Pons (tissue), 1 donor: ENCODE measurements around the gene MYH11.

Experiments used
- DNase-seq: peaks from one replicate; pipeline ENCODE4 v3.0.0-alpha.2; 2016; ENCODE audit warnings: low spot score

Gene MYH11

DNA sequence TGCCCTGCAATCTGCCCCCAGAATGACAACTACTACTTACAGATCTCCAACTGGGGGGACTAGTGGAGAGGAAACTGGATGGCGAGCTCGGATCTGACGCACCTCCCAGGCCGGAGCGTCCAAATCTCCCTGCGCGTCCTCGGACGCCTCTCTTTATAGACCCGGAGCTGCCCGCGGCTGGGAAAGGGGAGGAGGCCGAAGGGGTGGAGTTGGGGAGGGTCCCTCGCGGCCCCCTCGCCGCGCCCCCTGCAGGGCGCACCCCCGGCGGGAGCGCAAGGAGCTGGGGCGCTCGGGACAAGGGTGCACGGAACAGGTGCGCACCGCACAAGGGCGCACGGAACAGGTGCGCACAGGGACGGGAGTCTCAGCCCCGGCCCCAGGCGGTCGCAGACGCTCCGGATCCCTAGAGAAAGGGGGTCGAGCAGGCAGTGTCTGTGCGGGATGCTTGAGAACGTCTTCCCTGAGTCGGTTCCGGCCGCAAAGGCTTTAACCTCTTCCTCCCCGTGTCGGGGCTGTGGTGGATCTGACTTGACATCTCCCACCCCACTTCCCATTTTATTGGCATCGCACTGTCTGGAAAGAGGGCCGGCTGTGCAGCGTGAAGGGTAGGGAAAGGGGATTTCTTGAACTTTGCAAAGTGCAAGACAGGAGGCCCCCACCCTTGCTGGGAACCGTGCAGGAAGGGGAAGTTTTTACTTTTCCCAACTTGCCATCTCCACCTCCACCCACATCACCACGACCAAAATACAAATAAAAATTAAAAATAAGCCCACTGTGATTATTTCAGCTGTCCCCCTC is at the start of gene MYH11:
MYH11 (minus strand) TSS at position 128 of the 798 bp plus-strand sequence. CDS start 18,776 bp downstream, outside the sequence.
- no peak for DNase-seq

DNA sequence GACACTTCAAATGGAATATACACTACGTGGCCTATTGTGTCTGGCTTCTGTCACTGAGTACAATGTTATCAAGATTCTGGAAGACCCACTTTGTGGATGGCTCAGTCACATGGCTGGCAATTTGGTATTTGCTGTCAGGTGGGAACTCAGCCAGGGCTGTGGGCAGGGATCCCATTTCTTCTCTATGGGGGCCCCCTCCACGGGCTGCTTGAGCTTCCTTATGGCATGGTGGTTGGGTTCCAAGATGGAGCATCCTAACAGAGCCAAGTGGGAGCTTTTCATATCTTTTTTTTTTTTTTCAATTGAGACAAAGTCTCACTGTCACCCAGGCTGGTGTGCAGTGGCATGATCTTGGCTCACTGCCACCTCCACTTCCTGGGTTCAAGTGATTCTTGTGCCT is 49.6 kb upstream of the MYH11 start:
- DNase-seq, result no peak

DNA sequence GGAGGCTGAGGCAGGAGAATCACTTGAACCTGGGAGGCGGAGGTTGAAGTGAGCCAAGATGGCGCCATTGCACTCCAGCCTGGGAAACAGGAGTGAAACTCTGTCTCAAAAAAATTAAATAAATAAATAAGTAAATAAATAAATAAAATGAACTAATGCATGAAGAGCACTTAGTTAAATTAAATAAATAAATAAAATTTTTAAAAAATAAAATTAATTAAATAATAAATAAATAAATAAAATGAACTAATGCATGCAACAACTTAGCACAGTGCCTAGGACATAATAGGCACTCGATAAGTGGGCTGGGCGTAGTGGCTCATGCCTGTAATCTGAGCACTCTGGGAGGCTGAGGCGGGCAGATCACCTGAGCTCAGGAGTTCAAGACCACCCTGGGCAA is 47.1 kb upstream of the MYH11 start:
- DNase-seq, result no peak

DNA sequence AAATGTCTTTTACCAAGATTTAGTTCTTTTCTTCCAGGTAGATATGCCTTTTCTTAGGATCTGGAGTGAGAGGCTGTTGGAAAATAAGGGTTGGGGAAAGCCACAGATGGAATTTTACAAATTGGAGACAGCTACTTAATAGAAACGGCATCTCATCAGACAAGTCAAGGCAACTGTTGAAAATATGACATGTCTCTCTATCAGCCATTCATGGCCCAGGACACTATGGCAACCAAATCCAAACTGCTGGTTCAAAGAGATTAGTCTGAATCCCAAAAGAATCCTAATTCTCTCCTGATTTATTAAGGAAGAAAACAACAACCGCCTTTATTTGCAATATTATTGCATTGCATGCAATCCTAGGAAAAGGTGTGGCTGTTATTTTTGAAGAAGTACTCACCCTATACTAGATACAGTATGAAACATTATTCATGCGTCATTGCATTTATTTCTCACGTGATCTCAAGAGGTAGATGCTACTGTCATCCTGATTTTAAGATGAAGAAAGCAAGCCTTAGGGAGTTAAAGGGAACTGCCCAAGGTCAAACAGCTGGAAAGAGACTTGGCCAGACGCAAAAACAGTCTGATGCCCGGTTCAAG is 44.2 kb upstream of the MYH11 start:
- DNase-seq, result no peak

DNA sequence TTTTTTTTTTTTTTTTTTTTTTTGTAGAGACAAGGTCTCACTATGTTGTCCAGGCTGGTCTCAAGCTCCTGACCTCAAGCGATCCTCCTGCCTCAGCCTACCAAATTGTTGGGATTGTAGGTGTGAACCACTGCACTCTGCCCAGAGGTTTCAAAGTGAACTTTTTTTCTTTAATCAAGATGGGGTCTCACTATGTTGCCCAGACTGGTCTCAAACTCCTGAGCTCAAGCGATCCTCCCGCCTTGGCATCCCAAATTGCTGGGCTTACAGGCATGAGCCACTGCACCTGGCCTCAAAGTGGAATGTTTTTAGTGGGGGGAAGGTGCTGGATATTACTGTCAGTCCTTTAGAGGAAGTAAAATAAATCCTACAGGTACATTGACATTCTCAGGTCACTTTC is 43.5 kb upstream of the MYH11 start:
- no peak for DNase-seq

DNA sequence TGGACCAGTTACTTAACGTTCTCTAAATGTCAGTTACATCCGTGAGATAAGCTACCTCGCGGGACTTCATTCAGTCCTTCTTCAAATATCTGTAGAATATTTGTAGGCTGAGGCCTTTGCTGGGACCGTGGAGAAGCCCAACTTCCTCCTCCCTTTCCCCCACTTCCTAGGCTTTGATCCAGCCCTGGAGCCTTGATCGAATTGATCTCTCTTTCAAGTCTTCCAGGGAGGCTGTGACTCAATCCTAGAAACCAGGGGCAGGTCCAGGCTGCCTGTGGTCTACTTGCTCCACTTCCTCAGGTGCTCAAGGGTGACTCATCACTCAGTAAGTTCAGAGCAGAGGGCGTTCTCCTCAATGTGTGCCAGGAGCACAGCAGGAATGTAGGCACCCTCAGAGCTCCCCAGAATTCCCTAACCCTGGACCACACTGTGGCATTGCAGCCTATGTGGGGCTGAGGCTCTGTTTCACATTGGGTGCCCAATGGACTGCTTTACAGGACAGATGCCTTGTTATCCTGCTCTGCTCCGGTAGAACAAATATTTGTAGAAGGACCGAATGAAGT is 42.8 kb upstream of the MYH11 start:
- DNase-seq, result no peak

DNA sequence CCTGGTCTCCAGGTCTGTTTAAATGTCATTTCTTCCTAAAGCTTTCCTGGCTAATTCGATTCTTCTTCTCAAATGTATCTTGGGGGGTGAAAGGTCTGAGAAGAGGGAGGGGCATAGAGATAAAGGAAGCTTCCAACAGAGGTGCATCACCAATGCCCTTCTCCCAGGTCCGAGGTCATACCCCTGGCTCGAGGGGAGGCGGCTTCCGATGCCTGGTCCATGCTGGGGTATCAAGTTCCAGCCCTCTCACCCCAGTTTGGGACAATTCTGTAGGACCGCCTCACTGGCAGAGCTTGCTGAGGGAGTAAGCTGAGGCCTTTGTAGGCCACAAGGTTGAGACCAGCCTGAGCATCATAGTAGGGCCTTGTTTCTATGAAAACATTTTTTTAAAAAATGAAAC is 41.8 kb upstream of the MYH11 start:
- DNase-seq, result no peak

DNA sequence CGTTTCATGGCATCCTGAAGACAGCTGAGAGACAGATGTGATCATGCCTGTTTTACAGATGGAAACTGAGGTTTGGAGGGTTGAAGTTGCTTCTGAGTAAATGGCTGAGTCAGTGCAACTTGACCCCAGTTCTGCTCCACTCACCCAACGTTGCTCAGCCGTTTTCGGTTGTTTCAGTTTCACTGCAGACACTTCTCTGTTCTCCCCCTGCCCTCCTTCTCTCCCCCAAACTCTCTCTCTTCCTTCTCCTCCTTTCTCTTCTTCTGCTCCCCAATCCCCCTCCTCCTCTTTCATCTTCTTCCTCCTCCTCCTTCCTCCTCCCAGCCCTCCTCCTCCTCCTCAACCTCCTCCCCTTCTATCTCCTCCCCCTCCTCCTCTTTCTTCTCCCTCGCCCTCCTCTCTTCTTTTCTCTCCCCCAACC is 41.0 kb upstream of the MYH11 start:
- no peak for DNase-seq

DNA sequence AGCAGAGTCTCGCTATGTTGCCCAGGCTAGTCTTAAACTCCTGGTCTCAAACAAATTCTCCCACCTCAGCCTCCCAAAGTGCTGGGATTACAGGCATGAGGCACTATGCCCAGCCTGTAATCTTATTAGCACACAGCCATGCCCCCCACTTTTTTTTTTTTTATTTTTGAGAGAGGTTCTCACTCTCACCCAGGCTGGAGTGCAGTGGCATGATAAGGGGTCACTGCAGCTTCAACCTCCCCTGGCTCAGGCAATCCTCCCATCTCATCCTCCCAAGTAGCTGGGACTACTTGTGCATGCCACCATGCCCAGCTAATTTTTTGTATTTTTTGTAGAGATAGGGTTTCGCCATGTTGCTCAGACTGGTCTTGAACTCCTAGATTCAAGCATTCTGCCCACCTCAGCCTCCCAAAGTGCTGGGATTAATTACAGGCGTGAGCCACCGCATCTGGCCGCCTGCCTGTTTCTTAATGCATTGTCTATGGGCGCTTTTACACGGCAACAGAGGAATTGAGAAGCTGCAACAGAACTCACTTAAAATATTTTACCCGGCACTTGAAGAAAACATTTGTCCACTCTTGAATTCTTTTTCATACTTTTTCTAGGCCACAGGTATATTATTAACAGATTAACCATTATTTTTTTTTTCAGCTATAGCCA is 40.4 kb upstream of the MYH11 start:
- no peak for DNase-seq

DNA sequence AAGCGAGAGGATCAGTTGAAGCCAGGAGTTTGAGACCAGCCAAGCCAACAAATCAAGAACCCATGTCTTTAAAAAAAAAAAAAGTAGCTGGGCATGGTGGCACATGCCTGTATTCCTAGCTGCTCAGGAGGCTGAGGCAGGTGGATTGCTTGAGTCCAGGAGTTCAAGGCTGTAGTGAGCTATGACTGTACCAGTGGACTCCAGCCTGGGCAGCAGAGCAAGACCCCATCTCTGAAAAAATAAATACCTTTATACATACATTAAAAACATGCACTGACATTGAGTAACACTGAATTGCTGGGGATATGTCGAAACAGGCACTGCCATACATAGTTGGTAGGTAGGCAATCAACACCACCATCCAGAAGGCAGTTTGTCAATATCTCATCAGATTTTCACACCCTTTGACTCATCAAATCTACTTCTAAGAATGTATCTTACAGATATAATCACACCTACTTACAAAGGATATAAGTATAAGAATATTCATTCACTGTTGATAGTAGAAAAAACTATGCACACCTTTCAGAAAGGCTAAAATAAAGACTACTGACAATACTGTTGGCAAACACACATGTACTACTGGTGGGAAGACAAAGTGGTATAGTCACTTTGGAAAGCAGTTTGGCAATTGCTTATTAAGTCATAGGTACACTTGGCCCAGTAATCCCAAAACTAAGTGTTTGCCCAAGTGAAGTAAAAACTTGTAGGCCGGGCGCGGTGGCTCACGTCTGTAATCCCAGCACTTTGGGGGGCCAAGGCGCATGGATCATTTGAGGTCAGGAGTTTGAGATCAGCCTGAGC is 37.9 kb upstream of the MYH11 start:
- no peak for DNase-seq

DNA sequence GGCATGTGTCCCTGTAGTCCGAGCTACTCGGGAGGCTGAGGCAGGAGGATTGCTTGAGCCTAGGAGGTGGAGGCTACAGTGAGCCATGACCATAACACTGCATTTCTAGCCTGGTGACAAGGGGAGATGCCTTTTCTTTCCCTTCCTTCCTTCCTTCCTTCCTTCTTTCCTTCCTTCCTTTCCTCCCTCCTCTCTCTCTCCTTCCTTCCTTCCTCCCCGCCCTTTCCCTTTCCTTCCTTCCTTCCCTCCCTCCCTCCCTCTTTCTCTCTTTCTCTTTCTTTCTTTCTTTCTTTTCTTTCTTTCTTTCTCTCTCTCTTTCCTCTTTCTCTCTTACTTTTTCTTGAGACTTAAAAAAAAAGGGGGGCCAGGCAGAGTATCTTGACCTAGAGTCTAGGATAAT is 34.7 kb upstream of the MYH11 start:
- no peak for DNase-seq

DNA sequence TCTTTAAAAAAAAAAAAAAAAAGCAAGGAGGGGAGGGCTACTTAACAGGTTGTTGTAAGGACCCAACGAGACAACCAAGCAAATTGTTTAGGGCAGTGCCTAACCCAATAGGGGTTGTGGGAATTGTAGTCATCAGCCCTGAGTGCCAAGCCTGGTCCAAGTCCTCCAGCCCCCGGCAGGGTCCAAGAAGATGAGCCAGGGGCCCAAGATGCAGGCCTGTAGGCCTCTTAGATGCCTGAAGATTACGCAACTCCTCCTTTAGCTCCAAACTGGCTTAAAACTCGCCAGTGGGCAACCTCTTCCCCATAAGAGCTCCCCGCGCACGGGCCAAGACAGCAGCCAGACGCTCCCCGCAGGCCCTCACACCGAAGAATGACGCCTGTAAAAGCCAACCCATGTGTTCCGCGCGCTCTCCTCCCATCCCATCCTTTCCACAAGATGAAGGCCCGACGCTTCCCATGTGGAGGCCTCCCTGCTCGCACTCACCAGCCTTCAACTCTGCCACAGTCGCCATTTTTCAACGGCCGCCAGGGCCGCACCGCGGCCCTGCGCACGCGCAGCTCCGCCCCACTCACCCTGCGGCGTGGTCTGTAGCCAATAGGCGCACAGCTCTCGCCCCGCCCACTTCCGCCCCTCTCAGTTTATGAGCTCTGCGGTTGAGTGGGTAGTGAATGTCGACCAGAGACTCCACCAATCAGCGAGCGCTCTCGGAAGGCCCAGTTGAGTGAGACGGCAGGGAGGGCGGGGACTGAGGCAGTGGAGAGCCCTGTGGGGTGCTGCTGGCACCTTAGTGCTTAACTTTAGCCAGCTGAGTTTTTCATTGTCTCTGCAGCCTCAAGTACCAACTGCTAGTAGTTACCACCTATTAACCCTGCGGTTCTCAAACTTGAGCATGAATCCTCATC is 31.5 kb upstream of the MYH11 start, which contains the start of gene CEP20:
CEP20 (minus strand) TSS at position 532 of the 905 bp plus-strand sequence; CDS start at position 514, 18 bp downstream.
- peak; percentile 99 for DNase-seq

DNA sequence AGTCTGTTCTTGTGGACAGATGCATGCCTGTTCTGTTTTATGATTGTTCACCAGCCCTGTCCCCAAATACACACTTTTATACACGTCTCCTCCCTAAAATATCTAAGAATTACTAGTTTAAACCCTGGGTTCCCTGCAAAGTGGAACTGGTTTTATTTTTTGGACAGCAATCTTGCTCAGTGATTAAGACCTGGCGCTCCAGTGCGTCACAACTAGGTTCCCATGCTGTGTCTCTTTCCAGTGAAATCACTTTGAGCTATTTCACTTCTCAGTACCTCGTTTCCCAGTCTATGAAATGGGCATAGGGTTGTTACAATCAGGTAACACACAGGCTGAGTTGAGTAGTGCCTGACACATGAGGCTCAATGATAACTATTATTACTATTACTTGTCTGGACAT is 30.5 kb upstream of the MYH11 start:
- DNase-seq, result no peak

DNA sequence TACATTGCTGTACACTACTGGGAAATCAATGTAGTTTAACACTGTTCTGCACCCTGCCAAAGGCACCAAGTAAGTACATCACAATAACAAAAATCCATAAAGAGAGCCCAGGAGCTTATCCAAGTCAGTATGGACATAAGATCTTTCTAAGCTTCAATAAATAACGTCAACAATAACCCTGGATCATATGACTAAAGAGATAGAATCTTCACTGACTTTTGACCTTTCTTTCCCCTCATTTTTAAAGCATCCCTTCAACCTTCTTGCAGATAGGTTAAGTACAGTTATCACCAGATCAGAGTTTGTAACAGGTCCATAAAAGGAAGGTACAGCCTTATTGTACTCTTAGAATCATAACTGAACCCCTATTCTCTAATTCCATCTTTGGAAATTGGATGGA is 29.2 kb upstream of the MYH11 start:
- no peak for DNase-seq

DNA sequence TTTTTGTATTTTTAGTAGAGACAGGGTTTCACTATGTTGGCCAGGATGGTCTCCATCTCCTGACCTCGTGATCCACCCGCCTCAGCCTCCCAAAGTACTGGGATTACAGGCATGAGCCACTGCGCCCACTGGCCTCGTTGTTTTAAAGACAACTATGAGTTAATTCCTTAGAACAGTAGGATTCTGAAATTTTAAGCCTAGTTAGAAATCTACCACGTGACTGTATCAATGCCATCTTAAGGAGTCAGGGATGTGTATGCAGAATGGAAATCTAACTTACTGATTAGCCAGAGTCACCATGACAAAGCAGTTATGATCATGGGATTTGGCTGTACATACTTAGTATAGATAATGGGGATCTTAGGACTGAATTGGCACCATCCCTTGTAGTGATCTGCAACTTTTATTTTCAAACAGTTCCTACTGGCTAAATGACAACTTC is 28.8 kb upstream of the MYH11 start:
- no peak for DNase-seq

DNA sequence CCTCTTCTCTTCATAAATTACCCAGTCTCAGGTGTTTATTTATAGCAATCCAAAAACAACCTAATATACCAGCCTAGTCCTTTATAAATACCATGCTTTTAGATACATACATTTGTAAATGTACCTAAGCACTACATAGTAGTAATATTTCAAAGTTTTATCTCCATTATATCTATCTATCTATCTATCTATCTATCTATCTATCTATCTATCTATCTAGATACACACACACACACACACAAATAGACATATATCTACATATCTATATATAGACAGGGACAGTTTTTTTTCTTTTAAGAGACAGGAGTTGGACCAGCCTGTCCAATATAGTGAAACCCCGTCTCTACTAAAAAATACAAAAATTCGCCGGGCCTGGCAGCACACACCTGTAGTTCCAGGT is 25.7 kb upstream of the MYH11 start:
- DNase-seq, result no peak

DNA sequence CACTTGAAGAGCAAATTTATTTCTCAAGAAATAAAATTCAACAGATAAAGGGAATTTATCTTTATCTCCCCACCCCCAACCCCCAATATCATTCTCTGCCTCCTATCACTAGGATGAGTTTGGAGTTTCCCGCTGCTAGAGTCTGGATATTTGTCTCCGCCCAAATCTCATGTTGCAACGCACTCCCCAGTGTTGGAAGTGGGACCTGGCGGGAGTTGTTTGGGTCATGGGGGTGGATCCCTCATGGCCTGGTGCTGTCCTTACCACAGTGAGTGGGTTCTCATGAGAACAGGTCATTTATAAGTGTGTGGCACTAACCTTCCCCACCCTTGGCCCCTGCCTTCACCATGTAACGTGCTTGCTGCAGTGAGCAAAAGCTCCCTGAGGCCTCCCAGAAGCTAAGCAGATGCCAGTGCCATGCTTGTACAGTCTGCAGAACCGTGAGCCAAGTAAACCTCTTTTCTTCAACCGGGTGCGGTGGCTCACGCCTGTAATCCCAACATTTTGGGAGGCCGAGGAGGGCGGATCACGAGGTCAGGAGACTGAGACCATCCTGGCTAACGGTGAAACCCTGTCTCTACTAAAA is 25.1 kb upstream of the MYH11 start:
- no peak for DNase-seq

DNA sequence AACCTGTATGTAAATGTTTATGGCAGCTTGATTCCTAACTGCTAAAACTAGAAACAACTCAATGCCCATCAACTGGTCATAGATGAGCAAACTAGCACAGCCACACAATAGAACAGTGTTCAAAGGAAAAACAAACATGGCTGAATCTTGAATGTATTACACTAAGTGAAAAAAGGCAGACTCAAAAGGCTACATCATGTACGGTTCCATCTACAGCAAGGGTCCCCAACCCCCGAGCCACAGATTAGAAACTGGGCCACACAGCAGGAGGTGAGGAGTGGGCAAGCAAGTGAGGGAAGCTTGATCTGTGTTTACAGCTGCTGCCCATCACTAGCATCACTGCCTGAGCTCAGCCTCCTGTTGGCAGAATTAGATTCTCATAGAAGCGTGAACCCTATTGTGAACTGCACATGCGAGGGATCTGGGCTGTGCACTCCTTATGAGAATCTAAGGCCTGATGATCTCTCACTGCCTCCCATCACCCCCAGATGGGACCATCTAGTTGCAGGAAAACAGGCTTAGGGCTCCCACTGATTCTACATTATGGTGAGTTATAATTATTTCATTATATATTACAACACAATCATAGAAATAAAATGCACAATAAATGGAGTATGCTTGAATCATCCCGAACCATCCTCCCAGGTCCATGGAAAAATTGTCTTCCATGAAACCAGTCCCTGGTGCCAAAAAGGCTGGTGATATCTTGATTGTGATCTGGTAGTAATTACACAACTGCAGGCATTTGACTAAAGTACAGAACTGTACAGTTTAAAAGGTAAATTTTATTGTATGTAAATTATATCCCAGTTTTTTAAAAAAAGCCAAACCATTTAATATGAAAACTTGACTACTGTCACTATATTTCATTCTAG is 23.8 kb upstream of the MYH11 start:
- DNase-seq, result peak; percentile 36

DNA sequence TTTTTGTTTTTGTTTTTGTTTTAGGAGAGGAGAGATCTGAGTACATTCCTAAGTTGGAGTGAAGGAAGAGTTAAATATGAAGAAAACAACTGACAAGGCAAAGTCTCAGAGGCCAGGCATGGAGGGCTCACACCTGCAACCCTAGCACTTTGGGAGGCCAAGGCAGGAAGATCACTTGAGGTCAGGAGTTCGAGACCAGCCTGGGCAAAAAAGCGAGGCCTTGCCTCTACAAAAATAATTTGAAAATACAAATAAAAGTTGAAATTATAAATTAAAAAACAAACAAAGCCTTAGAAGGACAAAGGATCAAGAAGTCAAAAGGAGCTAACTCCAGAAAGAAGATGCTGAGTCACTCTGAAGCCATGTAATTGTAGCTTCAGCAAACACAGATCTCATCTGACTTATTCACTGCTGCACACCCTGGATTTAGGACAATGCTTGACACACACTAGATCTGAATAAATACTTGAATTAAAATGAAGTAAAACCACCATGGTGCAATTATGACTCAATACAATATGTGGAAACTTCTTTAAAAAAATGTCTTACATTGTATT is 22.5 kb upstream of the MYH11 start:
- DNase-seq, result peak; percentile 43
